Parathyroid adenoma (tissue), 2 donors: Measurements from ENCODE around the gene COL23A1.
"Not testable (repeated sequence)": the region's sequence is repeated elsewhere in the genome, so short reads cannot be mapped to it uniquely, and the experiment has no call there.

ENCODE experiments used
- H2AFZ ChIP-seq: fragments of 300-600 bp; sonication (generic); one replicate; pipeline ENCODE4 v1.7.0; 2017; ENCODE audit warnings: antibody characterized with exemption, mild to moderate bottlenecking
- H3K27ac ChIP-seq: fragments of 300-600 bp; sonication (generic); one replicate; pipeline ENCODE4 v1.7.0; 2017
- H3K27me3 ChIP-seq: fragments of 300-600 bp; sonication (generic); one replicate; pipeline ENCODE4 v1.7.0; 2017; ENCODE audit warnings: low read length; ENCODE audit not compliant: control insufficient read depth, insufficient read depth
- H3K36me3 ChIP-seq: fragments of 300-600 bp; sonication (generic); one replicate; pipeline ENCODE4 v1.7.0; 2017; ENCODE audit warnings: low read length; ENCODE audit not compliant: control insufficient read depth, insufficient read depth
- H3K4me1 ChIP-seq: fragments of 300-600 bp; sonication (generic); one replicate; pipeline ENCODE4 v1.7.0; 2017; ENCODE audit warnings: control low read depth
- H3K4me2 ChIP-seq: fragments of 300-600 bp; sonication (generic); one replicate; pipeline ENCODE4 v1.7.0; 2017; ENCODE audit warnings: low read length
- H3K4me3 ChIP-seq: fragments of 300-600 bp; sonication (generic); one replicate; pipeline ENCODE4 v1.7.0; 2017; ENCODE audit warnings: low read depth, low read length
- H3K79me2 ChIP-seq: fragments of 300-600 bp; sonication (generic); one replicate; pipeline ENCODE4 v1.7.0; 2017; ENCODE audit warnings: control low read depth
- H3K9ac ChIP-seq: fragments of 300-600 bp; sonication (generic); one replicate; pipeline ENCODE4 v1.7.0; 2017; ENCODE audit warnings: mild to moderate bottlenecking
- H3K9me3 ChIP-seq: fragments of 300-600 bp; sonication (generic); one replicate; pipeline ENCODE4 v1.7.0; 2017; ENCODE audit warnings: low read length; ENCODE audit not compliant: control insufficient read depth
- CTCF ChIP-seq: fragments of 300-600 bp; sonication (generic); IDR thresholded peaks from one replicate; pipeline ENCODE4 v1.7.0; 2017; ENCODE audit warnings: antibody characterized with exemption, mild to moderate bottlenecking
- donor health status: primary hyperparathyroidism.

COL23A1 gene

GRCh38 chr5:178259623-178260536 is 330.3 kb downstream of the COL23A1 start:
- no peaks in the 10 kb centered on the region for H3K36me3 ChIP-seq
- no peak for TF ChIP-seq CTCF
- H3K9ac ChIP-seq, result no peak overlapping the region
- no peak overlapping the region for H3K27ac ChIP-seq
- no peaks in the 10 kb centered on the region for H3K79me2 ChIP-seq
- H3K4me3 ChIP-seq, result no peak overlapping the region
- H3K27me3 ChIP-seq, result no peaks in the 10 kb centered on the region
- no peak overlapping the region for H2AFZ ChIP-seq
- H3K4me2 ChIP-seq, result no peak overlapping the region
- no peaks in the 10 kb centered on the region for H3K9me3 ChIP-seq
- no peaks in the 10 kb centered on the region for H3K4me1 ChIP-seq

GRCh38 chr5:178257650-178258049 is 332.5 kb downstream of the COL23A1 start:
- Histone ChIP-seq H3K9ac (no peak overlapping the region), H3K4me1 (no peaks in the 10 kb centered on the region), H3K4me3 (no peak overlapping the region), H3K9me3 (no peaks in the 10 kb centered on the region), H2AFZ (no peak overlapping the region), H3K79me2 (no peaks in the 10 kb centered on the region), H3K4me2 (no peak overlapping the region), H3K36me3 (no peaks in the 10 kb centered on the region), H3K27me3 (no peaks in the 10 kb centered on the region), H3K27ac (no peak overlapping the region)
- TF ChIP-seq CTCF, result no peak

- H3K4me1 ChIP-seq, result no peaks in the 10 kb centered on the region
- H3K27me3 ChIP-seq, result no peaks in the 10 kb centered on the region
- no peak overlapping the region for H2AFZ ChIP-seq
- H3K4me3 ChIP-seq, result no peak overlapping the region
- no peak overlapping the region for H3K27ac ChIP-seq
- H3K9ac ChIP-seq, result no peak overlapping the region
- no peaks in the 10 kb centered on the region for H3K9me3 ChIP-seq
- no peak for TF ChIP-seq CTCF
- no peaks in the 10 kb centered on the region for H3K36me3 ChIP-seq
- H3K79me2 ChIP-seq, result no peaks in the 10 kb centered on the region
- no peak overlapping the region for H3K4me2 ChIP-seq
Measured at GRCh38 chr5:178256746-178257145, 333.4 kb downstream of the COL23A1 start.

GRCh38 chr5:178253632-178254031 is 336.6 kb downstream of the COL23A1 start:
- not testable (repeated sequence) for H3K27me3 ChIP-seq, H3K79me2 ChIP-seq, H3K9me3 ChIP-seq, H3K4me2 ChIP-seq, H3K27ac ChIP-seq, H2AFZ ChIP-seq, H3K36me3 ChIP-seq, H3K4me3 ChIP-seq, H3K9ac ChIP-seq, H3K4me1 ChIP-seq

- TF ChIP-seq CTCF, result no peak
Measured at GRCh38 chr5:178252258-178252657, 337.9 kb downstream of the COL23A1 start.

More at GRCh38 chr5:178252258-178252657, 337.9 kb downstream of the COL23A1 start:
- H3K4me1 ChIP-seq, result no peaks in the 10 kb centered on the region
- H3K27ac ChIP-seq, result no peak overlapping the region
- no peak overlapping the region for H3K4me3 ChIP-seq
- H3K36me3 ChIP-seq, result no peaks in the 10 kb centered on the region
- no peaks in the 10 kb centered on the region for H3K79me2 ChIP-seq
- no peak overlapping the region for H3K4me2 ChIP-seq
- H3K9ac ChIP-seq, result no peak overlapping the region
- H3K27me3 ChIP-seq, result no peaks in the 10 kb centered on the region
- H2AFZ ChIP-seq, result no peak overlapping the region
- H3K9me3 ChIP-seq, result no peaks in the 10 kb centered on the region
